ENCODE results near the gene KCNAB1. TPM values are rescaled to one million over a fixed set of nuclear protein-coding genes. Genes with fewer than 3 reads are reported as not detected.

Gene KCNAB1
- total and polyA plus RNA-seq, 2 donors (not counting 1 experiment from before 2014, with no cell fraction given): not detected

GRCh38 chr3:156456771-156457224, 336.4 kb downstream of the KCNAB1 start:
- ATAC-seq (ENCODE audit: low read depth): no peak
- POLR2A ChIA-PET: no interaction called here
- H3K9ac ChIP-seq (ENCODE audit: low read length): no peak overlapping the region
- H3K27me3 ChIP-seq (replicated peaks in 1 of 4; ENCODE audit: control extremely low read depth in 1 of 4, control insufficient read depth in 3 of 4, insufficient read depth in 4 of 4, low read length in 3 of 4): peaks cover 0 to 4% (median 0%) of the 10 kb centered on the region in 4 experiments
- H3K27ac ChIP-seq (ENCODE audit: low read length in 2 of 2): no peak overlapping the region
- no peaks in the 10 kb centered on the region for H3K9me3 ChIP-seq (ENCODE audit: control extremely low read depth in 1 of 3, control insufficient read depth in 2 of 3, insufficient read depth in 1 of 3, low read length in 2 of 3)
- H2AFZ ChIP-seq (ENCODE audit: insufficient read depth, low read depth, low read length, poor library complexity, severe bottlenecking): no peak overlapping the region
- no peaks in the 10 kb centered on the region for H3K9me3 Mint-ChIP-seq (ENCODE audit: insufficient read depth)
- peaks cover 9% of the 10 kb centered on the region for H3K27me3 Mint-ChIP-seq
- 92% methylated on average over 4 of the region's 5 CpGs for WGBS (ENCODE audit: insufficient coverage)
- DNase-seq: no peak
- intact Hi-C loops (cut with micrococcal nuclease): no loop called here
- no peak overlapping the region for H3K4me3 ChIP-seq (ENCODE audit: control extremely low read depth in 1 of 5, extremely low read depth in 1 of 5, insufficient read depth in 1 of 5, low read depth in 2 of 5, low read length in 4 of 5)
- H3K4me1 Mint-ChIP-seq: peaks cover 4% of the 10 kb centered on the region
- TF ChIP-seq EZH2 (IDR thresholded peaks at IDR 0.05; ENCODE audit: borderline replicate concordance, insufficient read depth, low read depth, low read length, poor library complexity, severe bottlenecking): no peak
- TF ChIP-seq, protein P1, sequence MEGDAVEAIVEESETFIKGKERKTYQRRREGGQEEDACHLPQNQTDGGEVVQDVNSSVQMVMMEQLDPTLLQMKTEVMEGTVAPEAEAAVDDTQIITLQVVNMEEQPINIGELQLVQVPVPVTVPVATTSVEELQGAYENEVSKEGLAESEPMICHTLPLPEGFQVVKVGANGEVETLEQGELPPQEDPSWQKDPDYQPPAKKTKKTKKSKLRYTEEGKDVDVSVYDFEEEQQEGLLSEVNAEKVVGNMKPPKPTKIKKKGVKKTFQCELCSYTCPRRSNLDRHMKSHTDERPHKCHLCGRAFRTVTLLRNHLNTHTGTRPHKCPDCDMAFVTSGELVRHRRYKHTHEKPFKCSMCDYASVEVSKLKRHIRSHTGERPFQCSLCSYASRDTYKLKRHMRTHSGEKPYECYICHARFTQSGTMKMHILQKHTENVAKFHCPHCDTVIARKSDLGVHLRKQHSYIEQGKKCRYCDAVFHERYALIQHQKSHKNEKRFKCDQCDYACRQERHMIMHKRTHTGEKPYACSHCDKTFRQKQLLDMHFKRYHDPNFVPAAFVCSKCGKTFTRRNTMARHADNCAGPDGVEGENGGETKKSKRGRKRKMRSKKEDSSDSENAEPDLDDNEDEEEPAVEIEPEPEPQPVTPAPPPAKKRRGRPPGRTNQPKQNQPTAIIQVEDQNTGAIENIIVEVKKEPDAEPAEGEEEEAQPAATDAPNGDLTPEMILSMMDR (IDR thresholded peaks at IDR 0.05): no peak
- H3K36me3 ChIP-seq (replicated peaks in 1 of 2; ENCODE audit: control extremely low read depth in 1 of 2, control insufficient read depth in 1 of 2, extremely low read depth in 1 of 2, insufficient read depth in 2 of 2, low read length in 1 of 2): no peaks in the 10 kb centered on the region
- no peaks in the 10 kb centered on the region for H4K20me1 ChIP-seq (ENCODE audit: control insufficient read depth, insufficient read depth, low read length, poor library complexity, severe bottlenecking)
- no peak overlapping the region for H3K4me2 ChIP-seq (replicated peaks; ENCODE audit: low read depth, low read length, poor library complexity, severe bottlenecking)
- H3K79me2 ChIP-seq (ENCODE audit: control insufficient read depth, insufficient read depth, low read length): no peaks in the 10 kb centered on the region
- H3K27ac Mint-ChIP-seq: no peak overlapping the region
- H3K4me1 ChIP-seq (ENCODE audit: control insufficient read depth in 2 of 2, insufficient read depth in 2 of 2, low read length in 2 of 2): peaks cover 0 to 4% of the 10 kb centered on the region in 2 donors
- CTCF ChIA-PET: interaction anchor here (1.7 kb wide), 1 partner anchor 51 kb away, joined by 6 read pairs; no protein-coding TSS in a partner anchor
- no peak overlapping the region for H3K4me3 Mint-ChIP-seq

DNA sequence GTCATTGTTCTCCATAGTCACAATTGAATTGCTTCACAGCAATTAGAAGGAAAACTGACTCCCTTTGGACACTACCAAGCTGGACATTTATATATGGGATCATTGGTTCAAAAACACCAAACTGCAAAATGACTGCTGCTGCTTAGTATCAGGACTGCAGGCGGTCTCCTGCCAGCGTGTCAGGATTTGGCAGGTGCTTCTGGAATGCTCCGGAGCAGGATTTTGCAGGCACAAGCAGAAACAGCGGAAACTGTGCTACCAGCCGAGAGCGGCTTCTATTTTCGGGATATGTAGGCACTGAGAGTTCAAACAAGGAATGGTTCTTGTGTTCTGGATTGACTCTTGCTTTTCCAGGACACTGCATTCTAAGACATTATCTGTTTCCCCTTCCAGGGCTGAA, 339.1 kb downstream of the KCNAB1 start:
- DNase-seq (no peak), ATAC-seq (ENCODE audit: low read depth) (no peak)
- no peak for TF ChIP-seq EZH2 (IDR thresholded peaks at IDR 0.05; ENCODE audit: borderline replicate concordance, insufficient read depth, low read depth, low read length, poor library complexity, severe bottlenecking)
- TF ChIP-seq, protein P1 (IDR thresholded peaks at IDR 0.05): no peak
- Histone ChIP-seq H3K27me3 (replicated peaks in 1 of 4; ENCODE audit: control extremely low read depth in 1 of 4, control insufficient read depth in 3 of 4, insufficient read depth in 4 of 4, low read length in 3 of 4) (peaks cover 0 to 4% (median 0%) of the 10 kb centered on the region in 4 experiments), H4K20me1 (ENCODE audit: control insufficient read depth, insufficient read depth, low read length, poor library complexity, severe bottlenecking) (no peaks in the 10 kb centered on the region), H3K36me3 (replicated peaks in 1 of 2; ENCODE audit: control extremely low read depth in 1 of 2, control insufficient read depth in 1 of 2, extremely low read depth in 1 of 2, insufficient read depth in 2 of 2, low read length in 1 of 2) (no peaks in the 10 kb centered on the region), H3K27ac (ENCODE audit: low read length in 2 of 2) (no peak overlapping the region), H2AFZ (ENCODE audit: insufficient read depth, low read depth, low read length, poor library complexity, severe bottlenecking) (no peak overlapping the region), H3K4me1 (ENCODE audit: control insufficient read depth in 2 of 2, insufficient read depth in 2 of 2, low read length in 2 of 2) (peaks cover 0 to 4% of the 10 kb centered on the region in 2 donors), H3K4me2 (replicated peaks; ENCODE audit: low read depth, low read length, poor library complexity, severe bottlenecking) (no peak overlapping the region), H3K4me3 (ENCODE audit: control extremely low read depth in 1 of 5, extremely low read depth in 1 of 5, insufficient read depth in 1 of 5, low read depth in 2 of 5, low read length in 4 of 5) (no peak overlapping the region), H3K79me2 (ENCODE audit: control insufficient read depth, insufficient read depth, low read length) (no peaks in the 10 kb centered on the region), H3K9me3 (ENCODE audit: control extremely low read depth in 1 of 3, control insufficient read depth in 2 of 3, insufficient read depth in 1 of 3, low read length in 2 of 3) (no peaks in the 10 kb centered on the region), H3K9ac (ENCODE audit: low read length) (no peak overlapping the region)
- Mint-ChIP-seq H3K27me3 (peaks cover 7% of the 10 kb centered on the region), H3K27ac (no peak overlapping the region), H3K4me1 (peaks cover 4% of the 10 kb centered on the region), H3K4me3 (no peak overlapping the region), H3K9me3 (ENCODE audit: insufficient read depth) (no peaks in the 10 kb centered on the region)
- WGBS (ENCODE audit: insufficient coverage): 96% methylated on average over 7 of the region's 7 CpGs
- intact Hi-C loops (cut with micrococcal nuclease): no loop called here
- CTCF ChIA-PET: interaction anchor here (0.6 to 2.5 kb wide), 3 partner anchors 47 to 159 kb away, joined by 3 to 11 read pairs (median 3); no protein-coding TSS in a partner anchor
- POLR2A ChIA-PET: no interaction called here

All from B cell (primary cell).